Measurements from ENCODE around the gene NYNRIN. TPM values are rescaled to one million over a fixed set of nuclear protein-coding genes. Genes with fewer than 3 reads are reported as not detected.
"Not testable (repeated sequence)": the region's sequence is repeated elsewhere in the genome, so short reads cannot be mapped to it uniquely, and the experiment has no call there.

Gene NYNRIN
- total and polyA plus RNA-seq, 5 experiments from 2014 or later, result 0.13 to 0.36 (median 0.29) TPM; not detected in 2

- H3K36me3 Mint-ChIP-seq, POLR2A ChIA-PET, ATAC-seq, DNase-seq, H3K27ac Mint-ChIP-seq, H3K9me3 Mint-ChIP-seq, H3K4me3 Mint-ChIP-seq: not testable (repeated sequence)
- peaks cover 6 to 28% (median 18%) of the 10 kb centered on the region in 4 donors for H3K4me1 Mint-ChIP-seq
- peaks cover 14 to 26% (median 25%) of the 10 kb centered on the region in 5 donors for H3K27me3 Mint-ChIP-seq
Measured at GRCh38 chr14:24371605-24372004, 27.2 kb upstream of the NYNRIN start.

- H3K27ac Mint-ChIP-seq, result no peak overlapping the region
Measured at GRCh38 chr14:24372701-24373416, 25.9 kb upstream of the NYNRIN start.

GRCh38 chr14:24376448-24377070 is 22.2 kb upstream of the NYNRIN start:
- H3K36me3 Mint-ChIP-seq, result no peaks in the 10 kb centered on the region
- H3K4me3 Mint-ChIP-seq, result no peak overlapping the region
- DNase-seq (no peak), ATAC-seq (no peak)
- H3K4me1 Mint-ChIP-seq, result no peaks in the 10 kb centered on the region
- POLR2A ChIA-PET, result interaction anchor here (1.6 kb wide), 1 partner anchor 37 kb away, joined by 3 read pairs; no protein-coding TSS in a partner anchor
- H3K9me3 Mint-ChIP-seq, result no peaks in the 10 kb centered on the region
- no peak overlapping the region for H3K27ac Mint-ChIP-seq
- peaks cover 0 to 9% (median 7%) of the 10 kb centered on the region in 5 donors for H3K27me3 Mint-ChIP-seq

More at GRCh38 chr14:24372701-24373416, 25.9 kb upstream of the NYNRIN start:
- no peaks in the 10 kb centered on the region for H3K9me3 Mint-ChIP-seq
- peaks cover 0 to 15% (median 6%) of the 10 kb centered on the region in 4 donors for H3K4me1 Mint-ChIP-seq
- ATAC-seq (no peak), DNase-seq (no peak)
- H3K4me3 Mint-ChIP-seq, result no peak overlapping the region
- H3K27me3 Mint-ChIP-seq, result peaks cover 4 to 16% (median 12%) of the 10 kb centered on the region in 5 donors
- H3K36me3 Mint-ChIP-seq, result no peaks in the 10 kb centered on the region
- POLR2A ChIA-PET, result no interaction called here

- no peaks in the 10 kb centered on the region for H3K4me1 Mint-ChIP-seq
- DNase-seq (no peak), ATAC-seq (no peak)
- peaks cover 0 to 10% (median 7%) of the 10 kb centered on the region in 5 donors for H3K27me3 Mint-ChIP-seq
- no peaks in the 10 kb centered on the region for H3K9me3 Mint-ChIP-seq
- H3K4me3 Mint-ChIP-seq, result no peak overlapping the region
- POLR2A ChIA-PET, result interaction anchor here (1.6 kb wide), 1 partner anchor 38 kb away, joined by 3 read pairs; no protein-coding TSS in a partner anchor
- H3K36me3 Mint-ChIP-seq, result no peaks in the 10 kb centered on the region
- H3K27ac Mint-ChIP-seq, result no peak overlapping the region
Measured at GRCh38 chr14:24377126-24377525, 21.7 kb upstream of the NYNRIN start.

- H3K4me3 Mint-ChIP-seq, result no peak overlapping the region
- peaks cover 0 to 11% (median 7%) of the 10 kb centered on the region in 5 donors for H3K27me3 Mint-ChIP-seq
- H3K27ac Mint-ChIP-seq, result peak overlapping the region in 1 of 10 donors; percentile 44
- DNase-seq (no peak), ATAC-seq (no peak)
- H3K4me1 Mint-ChIP-seq, result no peaks in the 10 kb centered on the region
- POLR2A ChIA-PET, result interaction anchor here (0.7 to 1.6 kb wide), 2 partner anchors 12 to 38 kb away, joined by 3 read pairs; no protein-coding TSS in a partner anchor
- H3K36me3 Mint-ChIP-seq, result no peaks in the 10 kb centered on the region
- no peaks in the 10 kb centered on the region for H3K9me3 Mint-ChIP-seq
Measured at GRCh38 chr14:24377657-24378056, 21.1 kb upstream of the NYNRIN start.

- Mint-ChIP-seq H3K4me3 (no peak overlapping the region), H3K27me3 (peaks cover 0 to 11% (median 7%) of the 10 kb centered on the region in 5 donors), H3K27ac (no peak overlapping the region), H3K9me3 (no peaks in the 10 kb centered on the region), H3K4me1 (no peaks in the 10 kb centered on the region), H3K36me3 (no peaks in the 10 kb centered on the region)
- POLR2A ChIA-PET, result interaction anchor here (1.0 to 1.6 kb wide), 2 partner anchors 10 to 39 kb away, joined by 3 read pairs; partner anchors contain the start of gene NFATC4
- ATAC-seq, result no peak
- no peak for DNase-seq
Measured at GRCh38 chr14:24378327-24378726, 20.5 kb upstream of the NYNRIN start.

- Mint-ChIP-seq H3K9me3 (no peaks in the 10 kb centered on the region), H3K36me3 (no peaks in the 10 kb centered on the region), H3K4me3 (no peak overlapping the region), H3K4me1 (no peaks in the 10 kb centered on the region), H3K27ac (no peak overlapping the region), H3K27me3 (peaks cover 0 to 13% (median 7%) of the 10 kb centered on the region in 5 donors)
- ATAC-seq (no peak), DNase-seq (no peak)
- POLR2A ChIA-PET, result interaction anchor here (0.6 to 1.0 kb wide), 2 partner anchors 11 to 21 kb away, joined by 3 read pairs; partner anchors contain the start of gene NFATC4
Measured at GRCh38 chr14:24378981-24379906, 19.6 kb upstream of the NYNRIN start.

- H3K4me3 Mint-ChIP-seq, result no peak overlapping the region
- no peak overlapping the region for H3K27ac Mint-ChIP-seq
- H3K27me3 Mint-ChIP-seq, result peaks cover 0 to 10% (median 9%) of the 10 kb centered on the region in 5 donors
- ATAC-seq (no peak), DNase-seq (no peak)
- no peaks in the 10 kb centered on the region for H3K4me1 Mint-ChIP-seq
- POLR2A ChIA-PET, result no interaction called here
- H3K36me3 Mint-ChIP-seq, result no peaks in the 10 kb centered on the region
- H3K9me3 Mint-ChIP-seq, result no peaks in the 10 kb centered on the region
Measured at GRCh38 chr14:24379907-24380730, 18.7 kb upstream of the NYNRIN start.

GRCh38 chr14:24381363-24382063 is 17.3 kb upstream of the NYNRIN start:
- Mint-ChIP-seq H3K27me3 (peaks cover 0 to 12% (median 9%) of the 10 kb centered on the region in 5 donors), H3K4me1 (no peaks in the 10 kb centered on the region), H3K36me3 (no peaks in the 10 kb centered on the region), H3K4me3 (no peak overlapping the region), H3K9me3 (no peaks in the 10 kb centered on the region), H3K27ac (no peak overlapping the region)
- DNase-seq (no peak), ATAC-seq (no peak)
- POLR2A ChIA-PET, result no interaction called here

GRCh38 chr14:24382064-24382371 is 16.8 kb upstream of the NYNRIN start:
- no peaks in the 10 kb centered on the region for H3K9me3 Mint-ChIP-seq
- H3K36me3 Mint-ChIP-seq, result no peaks in the 10 kb centered on the region
- ATAC-seq (no peak), DNase-seq (no peak)
- no peak overlapping the region for H3K27ac Mint-ChIP-seq
- no peaks in the 10 kb centered on the region for H3K4me1 Mint-ChIP-seq
- POLR2A ChIA-PET, result no interaction called here
- H3K27me3 Mint-ChIP-seq, result peaks cover 0 to 14% (median 10%) of the 10 kb centered on the region in 5 donors
- H3K4me3 Mint-ChIP-seq, result no peak overlapping the region

GRCh38 chr14:24384169-24384568 is 14.6 kb upstream of the NYNRIN start:
- H3K4me1 Mint-ChIP-seq, result no peaks in the 10 kb centered on the region
- H3K36me3 Mint-ChIP-seq, result no peaks in the 10 kb centered on the region
- H3K27ac Mint-ChIP-seq, result no peak overlapping the region
- POLR2A ChIA-PET, result no interaction called here
- ATAC-seq, result no peak
- H3K9me3 Mint-ChIP-seq, result no peaks in the 10 kb centered on the region
- H3K27me3 Mint-ChIP-seq, result peaks cover 0 to 14% (median 10%) of the 10 kb centered on the region in 5 donors
- no peak overlapping the region for H3K4me3 Mint-ChIP-seq
- DNase-seq, result no peak

Data from naive thymus-derived CD8-positive, alpha-beta T cell (primary cell).